ENCODE data around the gene SERPINB1. TPM values are rescaled to one million over a fixed set of nuclear protein-coding genes. Genes with fewer than 3 reads are reported as not detected.
"Not testable (repeated sequence)": the region's sequence is repeated elsewhere in the genome, so short reads cannot be mapped to it uniquely, and the experiment has no call there.

Gene SERPINB1
- 100 to 1,000 TPM; 121 to 169 TPM for total RNA-seq

- DNase-seq (ENCODE audit: low spot score in 2 of 2) (peak; percentile 84 to 91), ATAC-seq (peak; percentile 87 to 88)
- no peaks in the 10 kb centered on the region for H3K9me3 Mint-ChIP-seq
- peak within 1 kb of the TSS; percentile 89 to 93 for H3K27ac Mint-ChIP-seq
- peaks cover 15 to 45% of the 10 kb centered on the region in 2 donors for H3K36me3 Mint-ChIP-seq
Measured at GRCh38 chr6:2841264-2842138, at the start of gene SERPINB1. SERPINB1 (minus strand) TSS chr6:2841863; CDS start chr6:2840586, 1,277 bp downstream.

GRCh38 chr6:2890976-2891767 lies 49.5 kb upstream of the SERPINB1 start:
- DNase-seq (ENCODE audit: low spot score in 2 of 2) = no peak
- H3K36me3 Mint-ChIP-seq = peaks cover 45 to 74% of the 10 kb centered on the region in 2 donors
- no peaks in the 10 kb centered on the region for H3K9me3 Mint-ChIP-seq
- ATAC-seq = no peak
- H3K27ac Mint-ChIP-seq = peak overlapping the region; percentile 58 to 68

- Mint-ChIP-seq H3K27ac (peak overlapping the region in 1 of 2 donors; percentile 22), H3K36me3 (peaks cover 19 to 40% of the 10 kb centered on the region in 2 donors), H3K9me3 (peaks cover 0 to 13% of the 10 kb centered on the region in 2 donors)
- no peak for DNase-seq (ENCODE audit: low spot score in 2 of 2)
- peak in 1 of 2 donors; percentile 62 for ATAC-seq
Measured at GRCh38 chr6:2885967-2886735, 44.5 kb upstream of the SERPINB1 start.

- no peak for DNase-seq (ENCODE audit: low spot score in 2 of 2)
- Mint-ChIP-seq H3K9me3 (peaks cover 8 to 13% of the 10 kb centered on the region in 2 donors), H3K36me3 (peaks cover 12 to 27% of the 10 kb centered on the region in 2 donors), H3K27ac (no peak overlapping the region)
- ATAC-seq = no peak
Measured at GRCh38 chr6:2884804-2885203, 43.1 kb upstream of the SERPINB1 start.

- Mint-ChIP-seq H3K36me3 (peaks cover 16 to 19% of the 10 kb centered on the region in 2 donors), H3K9me3 (peaks cover 8 to 13% of the 10 kb centered on the region in 2 donors), H3K27ac (no peak overlapping the region)
- no peak for ATAC-seq
- no peak for DNase-seq (ENCODE audit: low spot score in 2 of 2)
Measured at GRCh38 chr6:2883673-2884072, 42.0 kb upstream of the SERPINB1 start.

- ATAC-seq (no peak), DNase-seq (ENCODE audit: low spot score in 2 of 2) (no peak)
- Mint-ChIP-seq H3K27ac (peak overlapping the region in 1 of 2 donors; percentile 78), H3K9me3 (peaks cover 8 to 13% of the 10 kb centered on the region in 2 donors), H3K36me3 (peaks cover 13 to 23% of the 10 kb centered on the region in 2 donors)
Measured at GRCh38 chr6:2881423-2881822, 39.8 kb upstream of the SERPINB1 start.

GRCh38 chr6:2880156-2880555 lies 38.5 kb upstream of the SERPINB1 start:
- ATAC-seq = peak in 1 of 2 donors; percentile 62
- Mint-ChIP-seq H3K36me3 (peaks cover 8 to 20% of the 10 kb centered on the region in 2 donors), H3K27ac (peak overlapping the region in 1 of 2 donors; percentile 78), H3K9me3 (peaks cover 8 to 13% of the 10 kb centered on the region in 2 donors)
- DNase-seq (ENCODE audit: low spot score in 2 of 2) = not testable (repeated sequence)

- peaks cover 9 to 20% of the 10 kb centered on the region in 2 donors for H3K36me3 Mint-ChIP-seq
- DNase-seq (ENCODE audit: low spot score in 2 of 2) = no peak
- ATAC-seq = peak in 1 of 2 donors; percentile 37
- peak overlapping the region in 1 of 2 donors; percentile 6 for H3K27ac Mint-ChIP-seq
- H3K9me3 Mint-ChIP-seq = peaks cover 7 to 8% of the 10 kb centered on the region in 2 donors
Measured at GRCh38 chr6:2877960-2878359, 36.3 kb upstream of the SERPINB1 start.

GRCh38 chr6:2877057-2877882 lies 35.6 kb upstream of the SERPINB1 start:
- Mint-ChIP-seq H3K36me3 (peaks cover 16 to 26% of the 10 kb centered on the region in 2 donors), H3K27ac (peak overlapping the region; percentile 78 to 85), H3K9me3 (peaks cover 10 to 11% of the 10 kb centered on the region in 2 donors)
- DNase-seq (ENCODE audit: low spot score in 2 of 2) (no peak), ATAC-seq (peak in 1 of 2 donors; percentile 1)

- Mint-ChIP-seq H3K9me3 (peaks cover 8 to 14% of the 10 kb centered on the region in 2 donors), H3K36me3 (peaks cover 16 to 30% of the 10 kb centered on the region in 2 donors), H3K27ac (peak overlapping the region; percentile 85 to 91)
- DNase-seq (ENCODE audit: low spot score in 2 of 2) = peak in 1 of 2 donors; percentile 68
- ATAC-seq = peak; percentile 36 to 73
Measured at GRCh38 chr6:2876210-2877056, 34.8 kb upstream of the SERPINB1 start.

- peaks cover 7 to 12% of the 10 kb centered on the region in 2 donors for H3K9me3 Mint-ChIP-seq
- ATAC-seq (peak; percentile 17 to 45), DNase-seq (ENCODE audit: low spot score in 2 of 2) (peak in 1 of 2 donors; percentile 40)
- peaks cover 13 to 28% of the 10 kb centered on the region in 2 donors for H3K36me3 Mint-ChIP-seq
- H3K27ac Mint-ChIP-seq = peak overlapping the region; percentile 12 to 85
Measured at GRCh38 chr6:2875359-2876191, 33.9 kb upstream of the SERPINB1 start.

GRCh38 chr6:2873643-2874042 lies 32.0 kb upstream of the SERPINB1 start:
- DNase-seq (ENCODE audit: low spot score in 2 of 2) (no peak), ATAC-seq (no peak)
- Mint-ChIP-seq H3K36me3 (peaks cover 13 to 19% of the 10 kb centered on the region in 2 donors), H3K9me3 (peaks cover 6 to 7% of the 10 kb centered on the region in 2 donors), H3K27ac (peak overlapping the region in 1 of 2 donors; percentile 85)

- H3K9me3 Mint-ChIP-seq = peaks cover 6 to 7% of the 10 kb centered on the region in 2 donors
Measured at GRCh38 chr6:2872423-2873358, 31.0 kb upstream of the SERPINB1 start.

More at GRCh38 chr6:2872423-2873358, 31.0 kb upstream of the SERPINB1 start:
- Mint-ChIP-seq H3K27ac (peak overlapping the region in 1 of 2 donors; percentile 86), H3K36me3 (peaks cover 13 to 19% of the 10 kb centered on the region in 2 donors)
- ATAC-seq (peak in 1 of 2 donors; percentile 44), DNase-seq (ENCODE audit: low spot score in 2 of 2) (no peak)

Data from activated naive CD4-positive, alpha-beta T cell treated with anti-CD3 and anti-CD28 coated beads, Interleukin-2, amount 50 U/mL, for 72 hours (primary cell).